DND-41 (cell line): ENCODE results near the gene PLEKHO1.

Source experiments
- ATAC-seq: fragments of 200-7000 bp; cut with Tn5 transposase; 3 replicates; pipeline ENCODE4 v1.9.1; 2021; ENCODE audit warnings: low read depth; ENCODE audit not compliant: insufficient read depth
- DNase-seq: peaks from one replicate; pipeline ENCODE4 v3.0.0-alpha.2; 2020
- H2AFZ ChIP-seq: 2 replicates; pipeline ENCODE4 v1.6.0; 2012; ENCODE audit warnings: low read depth, low read length
- H3K27ac ChIP-seq: 2 replicates; pipeline ENCODE4 v1.5.1; 2012; ENCODE audit warnings: low read length, inconsistent platforms
- H3K27me3 ChIP-seq: fragments of 200-600 bp; sonication (generic); 2 replicates; pipeline ENCODE4 v1.6.0; 2012; ENCODE audit warnings: low read length, mild to moderate bottlenecking, inconsistent platforms; ENCODE audit not compliant: insufficient read depth, poor library complexity
- H3K36me3 ChIP-seq: 2 replicates; pipeline ENCODE4 v1.5.1; 2012; ENCODE audit warnings: low read length, inconsistent platforms; ENCODE audit not compliant: insufficient read depth
- H3K4me1 ChIP-seq: 2 replicates; pipeline ENCODE4 v1.5.1; 2012; ENCODE audit warnings: mild to moderate bottlenecking, low read length; ENCODE audit not compliant: insufficient read depth
- H3K4me2 ChIP-seq: 2 replicates; pipeline ENCODE4 v1.6.0; 2012; ENCODE audit warnings: mild to moderate bottlenecking, moderate library complexity, low read length, inconsistent platforms; ENCODE audit not compliant: insufficient read depth
- H3K4me3 ChIP-seq, 2 experiments: fragments of 200-600 bp in 1 of 2; shearing (Covaris generic) in 1 of 2; 2 replicates each; pipeline ENCODE4 v1.5.1; 2012 to 2016; ENCODE audit warnings: inconsistent platforms in 2 of 2, low read length in 2 of 2, mild to moderate bottlenecking in 2 of 2, low read depth in 1 of 2, moderate library complexity in 1 of 2
- H3K79me2 ChIP-seq: 2 replicates; pipeline ENCODE4 v1.6.0; 2012; ENCODE audit warnings: low read length, inconsistent platforms; ENCODE audit not compliant: insufficient read depth
- H3K9ac ChIP-seq: 2 replicates; pipeline ENCODE4 v1.6.0; 2012; ENCODE audit warnings: low read depth, mild to moderate bottlenecking, inconsistent platforms, low read length, moderate library complexity
- H3K9me3 ChIP-seq: 2 replicates; pipeline ENCODE4 v1.5.1; 2012; ENCODE audit warnings: low read length, moderate library complexity, mild to moderate bottlenecking, inconsistent platforms; ENCODE audit not compliant: insufficient read depth, severe bottlenecking
- H4K20me1 ChIP-seq: 2 replicates; pipeline ENCODE4 v1.6.0; 2012; ENCODE audit warnings: low read length; ENCODE audit not compliant: insufficient read depth
- CTCF ChIP-seq: IDR thresholded peaks from 2 replicates; pipeline ENCODE4 v1.5.1; 2012; ENCODE audit warnings: borderline replicate concordance, low read length, moderate library complexity, mild to moderate bottlenecking; ENCODE audit not compliant: poor library complexity, severe bottlenecking; ENCODE audit errors: extremely low read depth
- EZH2 ChIP-seq: IDR thresholded peaks from 3 replicates; pipeline ENCODE4 v1.6.1; 2012; ENCODE audit warnings: borderline replicate concordance, low read depth, mild to moderate bottlenecking, moderate library complexity, low read length, inconsistent platforms; ENCODE audit not compliant: severe bottlenecking

Gene PLEKHO1, protein sequence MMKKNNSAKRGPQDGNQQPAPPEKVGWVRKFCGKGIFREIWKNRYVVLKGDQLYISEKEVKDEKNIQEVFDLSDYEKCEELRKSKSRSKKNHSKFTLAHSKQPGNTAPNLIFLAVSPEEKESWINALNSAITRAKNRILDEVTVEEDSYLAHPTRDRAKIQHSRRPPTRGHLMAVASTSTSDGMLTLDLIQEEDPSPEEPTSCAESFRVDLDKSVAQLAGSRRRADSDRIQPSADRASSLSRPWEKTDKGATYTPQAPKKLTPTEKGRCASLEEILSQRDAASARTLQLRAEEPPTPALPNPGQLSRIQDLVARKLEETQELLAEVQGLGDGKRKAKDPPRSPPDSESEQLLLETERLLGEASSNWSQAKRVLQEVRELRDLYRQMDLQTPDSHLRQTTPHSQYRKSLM

GRCh38 chr1:150149271-150150132, at the start of gene PLEKHO1:
Gene PLEKHO1, plus strand, starts transcription at chr1:150149916. Its CDS starts 342 bp downstream, at chr1:150150258.
- DNase-seq (peak; percentile 87), ATAC-seq (peak; percentile 59)
- peak within 1 kb of the TSS; percentile 97 for H3K27ac ChIP-seq
- no peaks in the 10 kb centered on the region for H3K9me3 ChIP-seq
- peak within 1 kb of the TSS; percentile 64 for H3K4me2 ChIP-seq
- H3K36me3 ChIP-seq = peaks cover 46% of the 10 kb centered on the region
- H3K9ac ChIP-seq = peak within 1 kb of the TSS; percentile 88
- H3K79me2 ChIP-seq = peaks cover 62% of the 10 kb centered on the region
- peaks cover 60% of the 10 kb centered on the region for H3K4me1 ChIP-seq
- H2AFZ ChIP-seq = peak within 1 kb of the TSS; percentile 57
- peak within 1 kb of the TSS; percentile 62 to 75 for H3K4me3 ChIP-seq
- no peaks in the 10 kb centered on the region for H3K27me3 ChIP-seq
- peaks cover 17% of the 10 kb centered on the region for H4K20me1 ChIP-seq
- TF ChIP-seq EZH2 = no peak
- peak; percentile 3 for TF ChIP-seq CTCF

- no peak for ATAC-seq
- DNase-seq = no peak
- Histone ChIP-seq H3K4me1 (peaks cover 19% of the 10 kb centered on the region), H3K27ac (no peak overlapping the region), H3K79me2 (no peaks in the 10 kb centered on the region), H3K27me3 (no peaks in the 10 kb centered on the region), H3K9ac (no peak overlapping the region), H3K36me3 (peaks cover 15% of the 10 kb centered on the region; the same call in 1 of the 2 replicates), H3K4me2 (no peak overlapping the region), H3K9me3 (no peaks in the 10 kb centered on the region), H4K20me1 (no peaks in the 10 kb centered on the region), H3K4me3 (no peak overlapping the region), H2AFZ (no peak overlapping the region)
- TF ChIP-seq EZH2 = no peak
- no peak for TF ChIP-seq CTCF
These were observed 46.7 kb upstream of the PLEKHO1 start for GRCh38 chr1:150102986-150103385.

GRCh38 chr1:150106341-150106740, 43.4 kb upstream of the PLEKHO1 start:
- H3K4me2 ChIP-seq = 0 out of 2 replicates have a peak overlapping the region, but pooled peaks have one; percentile 5
- peak; percentile 88 for ATAC-seq
- H3K27ac ChIP-seq = peak overlapping the region; percentile 41; the same call in 1 of the 2 replicates
- no peak overlapping the region for H3K4me3 ChIP-seq
- peak; percentile 32 for DNase-seq
- no peaks in the 10 kb centered on the region for H3K9me3 ChIP-seq
- no peaks in the 10 kb centered on the region for H3K79me2 ChIP-seq
- H3K27me3 ChIP-seq = no peaks in the 10 kb centered on the region
- H4K20me1 ChIP-seq = no peaks in the 10 kb centered on the region
- TF ChIP-seq CTCF (no peak), EZH2 (no peak)
- no peaks in the 10 kb centered on the region; the same call in 1 of the 2 replicates for H3K36me3 ChIP-seq
- H2AFZ ChIP-seq = no peak overlapping the region
- H3K9ac ChIP-seq = no peak overlapping the region
- peaks cover 39% of the 10 kb centered on the region for H3K4me1 ChIP-seq
